ENCODE measurements around the gene PTTG1.

DNA sequence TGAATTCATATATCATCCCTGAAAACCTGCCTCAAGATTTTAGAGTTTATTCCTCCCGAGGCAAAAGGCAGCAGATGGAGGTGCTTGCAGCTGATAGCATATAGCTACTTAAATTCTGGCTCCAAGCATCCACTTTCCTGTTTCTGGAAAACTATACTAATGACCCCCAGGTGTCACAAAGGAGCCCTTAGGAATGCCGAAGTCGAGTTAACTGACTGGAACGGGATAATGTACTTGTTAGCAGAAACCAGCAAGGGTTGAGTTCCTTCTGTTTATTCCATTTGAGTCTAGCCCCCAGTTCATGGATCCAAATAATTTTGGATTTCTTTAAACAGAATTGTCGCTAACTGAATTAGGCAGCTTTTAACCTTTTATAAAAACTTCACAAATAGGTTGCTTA lies 44.5 kb downstream of the PTTG1 start:
- TF ChIP-seq NFE2L2 (IDR thresholded peaks at IDR 0.05; ENCODE audit: low read depth, low read length) (no peak), CTCF (conservative IDR thresholded peaks at IDR 0.05; ENCODE audit: low read depth, low read length) (no peak), POLR2A (IDR thresholded peaks at IDR 0.05; ENCODE audit: low read depth, low read length) (no peak), SMC3 (IDR thresholded peaks at IDR 0.05; ENCODE audit: low read depth, low read length) (no peak)

Data from IMR-90 (cell line).